Measurements from ENCODE around the gene RWDD1. TPM values are rescaled to one million over a fixed set of nuclear protein-coding genes. Genes with fewer than 3 reads are reported as not detected.

The RWDD1 gene
- total RNA-seq, 1 donor = 45.3 TPM

DNA sequence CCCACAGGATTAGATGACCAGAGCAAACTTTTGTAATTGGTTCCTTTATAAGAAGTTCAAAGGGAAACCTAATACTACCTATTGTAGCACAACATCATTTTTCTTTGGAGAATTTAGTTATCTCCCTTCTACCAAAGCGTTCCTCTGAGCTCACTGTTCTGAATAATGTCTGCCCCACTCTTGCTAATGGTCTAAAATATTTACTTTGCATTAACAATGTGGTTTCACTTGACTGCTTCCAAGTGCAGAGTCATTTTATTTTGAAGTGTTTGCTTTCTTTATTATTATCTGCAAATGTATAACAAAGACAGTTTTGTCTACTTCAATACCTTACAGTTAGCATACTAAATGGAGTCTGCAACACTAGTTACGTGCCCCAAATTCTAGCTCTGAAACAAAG, 40.9 kb upstream of the RWDD1 start:
- DNase-seq (ENCODE audit: low read depth) = peak; percentile 14
- TF ChIP-seq, protein P1, sequence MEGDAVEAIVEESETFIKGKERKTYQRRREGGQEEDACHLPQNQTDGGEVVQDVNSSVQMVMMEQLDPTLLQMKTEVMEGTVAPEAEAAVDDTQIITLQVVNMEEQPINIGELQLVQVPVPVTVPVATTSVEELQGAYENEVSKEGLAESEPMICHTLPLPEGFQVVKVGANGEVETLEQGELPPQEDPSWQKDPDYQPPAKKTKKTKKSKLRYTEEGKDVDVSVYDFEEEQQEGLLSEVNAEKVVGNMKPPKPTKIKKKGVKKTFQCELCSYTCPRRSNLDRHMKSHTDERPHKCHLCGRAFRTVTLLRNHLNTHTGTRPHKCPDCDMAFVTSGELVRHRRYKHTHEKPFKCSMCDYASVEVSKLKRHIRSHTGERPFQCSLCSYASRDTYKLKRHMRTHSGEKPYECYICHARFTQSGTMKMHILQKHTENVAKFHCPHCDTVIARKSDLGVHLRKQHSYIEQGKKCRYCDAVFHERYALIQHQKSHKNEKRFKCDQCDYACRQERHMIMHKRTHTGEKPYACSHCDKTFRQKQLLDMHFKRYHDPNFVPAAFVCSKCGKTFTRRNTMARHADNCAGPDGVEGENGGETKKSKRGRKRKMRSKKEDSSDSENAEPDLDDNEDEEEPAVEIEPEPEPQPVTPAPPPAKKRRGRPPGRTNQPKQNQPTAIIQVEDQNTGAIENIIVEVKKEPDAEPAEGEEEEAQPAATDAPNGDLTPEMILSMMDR (IDR thresholded peaks at IDR 0.05; ENCODE audit: insufficient read depth, low read depth, low read length) = no peak
- no peak overlapping the region for H3K4me3 ChIP-seq (ENCODE audit: low read depth, low read length)

DNA sequence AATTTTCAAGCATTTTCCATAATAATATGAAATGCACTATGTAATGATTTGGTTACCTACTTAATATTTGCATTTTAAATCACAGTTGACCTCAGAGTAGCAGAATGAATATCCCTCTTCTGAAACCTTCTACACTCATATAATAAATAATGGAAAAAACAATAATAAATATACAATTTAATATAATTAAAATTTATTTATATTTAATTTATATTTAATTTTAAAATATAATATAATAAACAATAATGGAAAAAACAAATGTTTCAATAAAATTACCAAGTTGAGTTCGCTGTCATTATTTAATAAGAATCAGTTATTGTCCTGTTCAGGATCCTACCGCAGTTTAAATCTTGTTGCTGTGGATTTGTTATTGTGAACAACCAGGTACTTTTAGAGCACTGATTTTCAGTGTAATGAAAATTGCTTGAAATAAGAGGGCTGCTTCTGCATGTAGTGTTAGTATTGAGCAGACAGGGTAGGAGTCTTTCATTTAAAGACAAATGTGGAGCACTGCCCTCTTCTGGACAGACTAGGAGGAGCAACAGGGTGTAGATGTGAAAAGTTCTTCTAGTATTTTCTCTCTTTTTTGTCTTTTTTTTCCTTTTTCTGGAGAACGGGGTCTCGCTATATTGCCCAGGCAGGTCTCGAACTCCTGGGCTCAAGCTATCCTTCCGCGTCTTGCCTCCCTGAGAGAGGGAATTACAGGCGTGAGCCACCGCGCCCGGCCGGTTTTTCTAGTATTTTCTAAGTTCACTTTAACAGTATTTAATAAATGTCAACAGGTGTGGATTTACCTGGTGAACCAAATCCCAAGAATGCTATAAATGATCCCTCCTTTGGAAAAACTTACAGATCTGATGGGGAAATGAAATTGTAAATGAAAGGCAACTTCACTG, 39.4 kb upstream of the RWDD1 start:
- no peak overlapping the region for H3K4me3 ChIP-seq (ENCODE audit: low read depth, low read length)
- peak; percentile 82 for DNase-seq (ENCODE audit: low read depth)
- TF ChIP-seq, protein P1 (IDR thresholded peaks at IDR 0.05; ENCODE audit: insufficient read depth, low read depth, low read length) = peak; percentile 72

DNA sequence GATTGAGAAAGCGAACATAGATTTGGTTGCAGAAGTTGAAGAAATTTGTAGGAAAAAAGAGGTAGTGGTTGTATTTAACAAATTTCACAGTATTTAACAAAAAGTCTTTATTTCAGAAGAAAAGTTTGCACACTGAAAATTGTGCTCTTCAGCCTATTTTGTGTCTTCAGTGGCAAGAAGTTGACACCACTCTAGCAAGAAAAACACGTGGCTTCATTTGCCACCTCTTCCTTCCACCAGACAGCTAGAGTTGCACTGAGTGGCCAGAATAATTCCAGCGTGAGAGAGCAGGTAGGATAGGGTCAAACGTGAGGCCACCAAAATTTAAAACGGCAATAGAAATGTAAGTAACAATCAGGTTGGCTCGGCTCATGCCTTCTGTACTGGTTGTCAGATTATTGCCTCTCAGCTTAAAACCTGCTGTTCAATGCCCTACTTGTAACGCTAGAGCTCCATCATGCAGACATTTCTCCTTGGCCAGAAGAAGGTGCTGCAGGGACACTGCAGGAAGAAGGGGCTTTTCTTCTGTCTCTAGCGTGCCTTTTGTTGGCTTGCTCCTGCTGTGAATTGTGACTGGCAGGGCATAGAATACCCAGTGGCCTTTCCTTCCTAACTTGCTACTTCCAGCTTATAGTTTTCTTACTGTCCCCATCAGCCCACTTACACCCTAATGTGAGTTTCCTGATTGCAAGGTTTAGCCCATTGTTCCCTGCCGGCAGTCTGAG, 37.9 kb upstream of the RWDD1 start:
- DNase-seq (ENCODE audit: low read depth) = no peak
- no peak overlapping the region for H3K4me3 ChIP-seq (ENCODE audit: low read depth, low read length)
- TF ChIP-seq, protein P1 (IDR thresholded peaks at IDR 0.05; ENCODE audit: insufficient read depth, low read depth, low read length) = no peak

DNA sequence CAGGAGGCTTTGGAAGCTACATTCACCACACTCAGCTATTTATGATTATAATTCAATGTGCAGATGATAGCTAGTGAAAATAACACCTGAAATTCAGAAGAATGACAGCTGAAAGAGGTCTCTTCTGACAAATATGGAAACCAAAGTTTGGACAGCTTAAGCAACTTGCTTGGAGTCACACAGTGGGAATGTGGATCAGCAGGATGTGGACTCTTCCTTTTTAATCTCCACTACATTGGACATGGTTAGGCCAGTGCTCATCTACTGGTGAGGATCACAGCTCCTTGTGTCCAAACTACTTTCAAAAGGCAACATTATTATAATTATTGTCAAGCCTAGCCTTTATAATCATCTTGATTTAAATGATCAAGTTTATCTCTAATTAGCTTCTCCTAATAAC, 36.2 kb upstream of the RWDD1 start:
- H3K4me3 ChIP-seq (ENCODE audit: low read depth, low read length) = no peak overlapping the region
- TF ChIP-seq, protein P1 (IDR thresholded peaks at IDR 0.05; ENCODE audit: insufficient read depth, low read depth, low read length) = no peak
- DNase-seq (ENCODE audit: low read depth) = no peak

DNA sequence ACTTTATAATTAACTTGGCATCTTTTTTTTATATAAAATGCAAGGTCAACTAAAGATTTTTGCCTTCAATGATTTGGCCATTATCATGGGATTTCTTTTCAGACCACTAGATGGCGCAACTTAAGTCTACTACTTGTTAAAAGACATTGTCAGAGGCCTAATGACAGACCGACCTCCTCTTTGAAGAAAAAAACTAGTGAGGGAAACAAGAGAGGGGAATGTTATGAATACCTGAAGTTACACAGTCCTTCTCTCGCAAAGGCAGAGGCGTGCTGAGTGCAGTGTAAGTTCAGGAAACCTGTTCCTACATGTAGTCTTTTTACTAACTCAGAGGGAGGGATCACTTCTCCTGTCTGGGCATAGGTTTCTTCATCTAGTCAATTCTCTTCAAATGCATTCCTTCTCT, 35.1 kb upstream of the RWDD1 start:
- TF ChIP-seq, protein P1 (IDR thresholded peaks at IDR 0.05; ENCODE audit: insufficient read depth, low read depth, low read length) = peak; percentile 71
- no peak overlapping the region for H3K4me3 ChIP-seq (ENCODE audit: low read depth, low read length)
- DNase-seq (ENCODE audit: low read depth) = peak; percentile 73

DNA sequence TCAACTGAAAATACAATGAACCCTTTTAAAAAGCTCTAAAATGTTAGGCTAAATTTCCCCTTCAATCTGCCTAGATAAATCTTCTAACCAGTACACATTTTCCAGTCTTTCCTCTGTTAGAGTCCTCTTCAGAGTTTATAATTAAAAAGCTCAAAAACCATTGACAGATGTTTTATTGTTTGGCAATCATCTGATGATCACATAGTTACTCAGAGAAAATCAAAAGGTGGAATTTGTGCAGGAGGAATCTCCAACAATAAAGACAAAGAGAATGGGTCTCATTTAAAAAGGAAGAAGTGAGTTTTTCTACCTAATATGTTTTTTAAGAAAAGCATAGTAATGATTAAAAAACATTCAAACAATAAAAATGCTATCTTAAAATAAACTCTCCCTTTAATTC, 28.9 kb upstream of the RWDD1 start:
- TF ChIP-seq, protein P1 (IDR thresholded peaks at IDR 0.05; ENCODE audit: insufficient read depth, low read depth, low read length) = no peak
- no peak for DNase-seq (ENCODE audit: low read depth)
- H3K4me3 ChIP-seq (ENCODE audit: low read depth, low read length) = no peak overlapping the region

Measured in fibroblast of villous mesenchyme (primary cell).